Mesenchymal stem cell (in vitro differentiated cells and primary cell): ENCODE data around the gene ETV1. TPM values are rescaled to one million over a fixed set of nuclear protein-coding genes. Genes with fewer than 3 reads are reported as not detected.

Experiments used
- DNase-seq: peaks from one replicate; pipeline ENCODE4 v3.0.0-alpha.2; 2013
- H2AFZ ChIP-seq: one replicate; pipeline ENCODE4 v1.6.1; 2013; ENCODE audit warnings: low read depth, mild to moderate bottlenecking, control low read depth, inconsistent platforms, low read length, moderate library complexity
- H2AK5ac ChIP-seq: 2 replicates; pipeline ENCODE4 v1.6.1; 2013; ENCODE audit warnings: low read length, moderate library complexity, mild to moderate bottlenecking, inconsistent platforms; ENCODE audit not compliant: severe bottlenecking
- H2BK120ac ChIP-seq: one replicate; pipeline ENCODE4 v1.6.1; 2013; ENCODE audit warnings: low read depth, mild to moderate bottlenecking, inconsistent platforms, low read length, moderate library complexity
- H2BK12ac ChIP-seq, 2 experiments: one replicate each; pipeline ENCODE4 v1.6.1; 2013; ENCODE audit warnings: inconsistent platforms in 2 of 2, low read length in 2 of 2, mild to moderate bottlenecking in 2 of 2, moderate library complexity in 2 of 2, control low read depth in 1 of 2
- H2BK15ac ChIP-seq: one replicate; pipeline ENCODE4 v1.6.1; 2013; ENCODE audit warnings: mild to moderate bottlenecking, low read depth, inconsistent platforms; ENCODE audit not compliant: poor library complexity, severe bottlenecking
- H2BK5ac ChIP-seq: 2 replicates; pipeline ENCODE4 v1.6.1; 2013; ENCODE audit warnings: low read depth, mild to moderate bottlenecking, low read length, control low read depth, inconsistent platforms; ENCODE audit not compliant: poor library complexity, severe bottlenecking
- H3K14ac ChIP-seq, 2 experiments: one replicate each; pipeline ENCODE4 v1.6.1; 2013; ENCODE audit warnings: inconsistent platforms in 2 of 2, low read length in 2 of 2, control low read depth in 1 of 2, mild to moderate bottlenecking in 1 of 2, moderate library complexity in 1 of 2
- H3K18ac ChIP-seq, 2 experiments: one replicate each; pipeline ENCODE4 v1.6.1; 2013; ENCODE audit warnings: inconsistent platforms in 2 of 2, low read length in 2 of 2, control low read depth in 1 of 2, low read depth in 1 of 2, mild to moderate bottlenecking in 1 of 2
- H3K23ac ChIP-seq, 2 experiments: one replicate each; pipeline ENCODE4 v1.6.1; 2013; ENCODE audit warnings: inconsistent platforms in 2 of 2, low read length in 2 of 2, mild to moderate bottlenecking in 2 of 2, moderate library complexity in 2 of 2, control low read depth in 1 of 2
- H3K27ac ChIP-seq: 2 replicates; pipeline ENCODE4 v1.5.1; 2013; ENCODE audit warnings: mild to moderate bottlenecking, moderate library complexity, low read length, control low read depth, inconsistent platforms; ENCODE audit not compliant: poor library complexity, severe bottlenecking
- H3K27me3 ChIP-seq, 2 experiments: 2 replicates each; pipeline versions ENCODE4 v1.6.1 to v1.7.0; 2013; ENCODE audit warnings: low read length in 2 of 2, mild to moderate bottlenecking in 2 of 2, moderate library complexity in 2 of 2, control low read depth in 1 of 2, inconsistent platforms in 1 of 2; ENCODE audit not compliant: control insufficient read depth in 1 of 2, insufficient read depth in 1 of 2
- H3K36me3 ChIP-seq, 2 experiments: 2 replicates each; pipeline versions ENCODE4 v1.6.1 to v1.7.0; 2013; ENCODE audit warnings: low read length in 2 of 2, control low read depth in 1 of 2, inconsistent platforms in 1 of 2, low read depth in 1 of 2, mild to moderate bottlenecking in 1 of 2; ENCODE audit not compliant: insufficient read depth in 2 of 2, control insufficient read depth in 1 of 2
- H3K4ac ChIP-seq, 2 experiments: one replicate each; pipeline ENCODE4 v1.6.1; 2013; ENCODE audit warnings: inconsistent platforms in 2 of 2, low read length in 2 of 2, mild to moderate bottlenecking in 2 of 2, moderate library complexity in 2 of 2, control low read depth in 1 of 2, low read depth in 1 of 2
- H3K4me1 ChIP-seq: 2 replicates; pipeline ENCODE4 v1.6.1; 2013; ENCODE audit warnings: low read depth, low read length, control low read depth; ENCODE audit not compliant: control insufficient read depth, insufficient read depth
- H3K4me2 ChIP-seq: 2 replicates; pipeline ENCODE4 v1.6.1; 2013; ENCODE audit warnings: low read length, mild to moderate bottlenecking, inconsistent platforms; ENCODE audit not compliant: poor library complexity, severe bottlenecking
- H3K4me3 ChIP-seq, 2 experiments: 2 replicates each; pipeline versions ENCODE4 v1.5.1 to v1.7.0; 2013; ENCODE audit warnings: low read length in 2 of 2, mild to moderate bottlenecking in 2 of 2, control low read depth in 1 of 2, low read depth in 1 of 2; ENCODE audit not compliant: insufficient read depth in 1 of 2
- H3K79me1 ChIP-seq: replicated peaks from 2 replicates; pipeline ENCODE4 v1.6.1; 2013; ENCODE audit warnings: mild to moderate bottlenecking, control low read depth, low read length, inconsistent platforms; ENCODE audit not compliant: poor library complexity, severe bottlenecking
- H3K9ac ChIP-seq: 2 replicates; pipeline ENCODE4 v1.7.0; 2013; ENCODE audit warnings: mild to moderate bottlenecking, low read length, moderate library complexity
- H3K9me3 ChIP-seq: 2 replicates; pipeline ENCODE4 v1.7.0; 2013; ENCODE audit warnings: mild to moderate bottlenecking, low read length; ENCODE audit not compliant: control insufficient read depth
- H4K8ac ChIP-seq: one replicate; pipeline ENCODE4 v1.6.1; 2013; ENCODE audit warnings: inconsistent platforms, mild to moderate bottlenecking, low read length, moderate library complexity
- H4K91ac ChIP-seq: one replicate; pipeline ENCODE4 v1.6.1; 2013; ENCODE audit warnings: mild to moderate bottlenecking, low read length, inconsistent platforms
- WGBS: methylation state at CpG from one replicate; pipeline ENCODE4 v1.1.7; 2013; ENCODE audit warnings: mixed read lengths; 5-methylcytosine and 5-hydroxymethylcytosine counted together
- small RNA-seq: library from polyadenylated mRNA; stranded (forward); fragments of <200 nt; extraction: miRNeasy Mini kit (QIAGEN cat#:217004); gene quantifications from one replicate; pipeline ENCODE3, GENCODE V24; 2013; ENCODE audit warnings: low read depth

The ETV1 gene

GRCh38 chr7:13844954-13845353, 144.5 kb downstream of the ETV1 start:
- H3K4me2 ChIP-seq: no peak overlapping the region
- no peak overlapping the region for H3K14ac ChIP-seq
- no peak overlapping the region for H3K9ac ChIP-seq
- no peaks in the 10 kb centered on the region for H3K36me3 ChIP-seq
- no peak overlapping the region for H2BK120ac ChIP-seq
- H4K8ac ChIP-seq: no peak overlapping the region
- H2BK12ac ChIP-seq: no peak overlapping the region
- H2BK5ac ChIP-seq: no peak overlapping the region
- DNase-seq: no peak
- no peak overlapping the region for H2AFZ ChIP-seq
- H4K91ac ChIP-seq: no peak overlapping the region
- no peak overlapping the region for H3K27ac ChIP-seq
- no peak overlapping the region for H3K4me3 ChIP-seq
- 98% methylated on average over 2 of the region's 2 CpGs for WGBS
- no peak overlapping the region for H2AK5ac ChIP-seq
- no peaks in the 10 kb centered on the region for H3K27me3 ChIP-seq
- no peak overlapping the region for H3K18ac ChIP-seq
- peaks cover 1% of the 10 kb centered on the region for H3K4me1 ChIP-seq
- no peak overlapping the region for H2BK15ac ChIP-seq
- no peaks in the 10 kb centered on the region for H3K79me1 ChIP-seq
- no peak overlapping the region for H3K4ac ChIP-seq
- no peaks in the 10 kb centered on the region for H3K9me3 ChIP-seq
- H3K23ac ChIP-seq: no peak overlapping the region

DNA sequence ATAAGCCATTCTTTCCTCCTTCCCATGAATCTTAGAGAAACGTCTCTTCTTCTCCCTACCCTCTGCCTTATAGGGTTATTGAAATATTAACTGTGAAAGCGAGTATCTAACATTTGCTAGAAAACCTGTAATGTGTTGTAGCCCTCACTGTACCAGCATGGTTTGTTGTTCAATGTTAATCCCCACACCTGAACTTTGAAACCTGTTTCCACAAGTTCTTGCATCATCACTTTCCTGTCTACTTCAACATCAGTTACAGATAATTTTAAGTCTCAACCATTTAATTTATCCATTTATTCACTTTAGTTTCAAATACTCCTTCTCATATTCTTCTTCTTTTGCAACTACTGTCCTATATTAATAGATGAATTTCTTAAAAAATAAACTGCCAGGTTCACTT, 148.2 kb downstream of the ETV1 start:
- Histone ChIP-seq H2BK15ac (no peak overlapping the region), H2AK5ac (no peak overlapping the region), H3K23ac (no peak overlapping the region), H3K36me3 (no peaks in the 10 kb centered on the region), H4K91ac (no peak overlapping the region), H3K4me2 (no peak overlapping the region), H3K79me1 (no peaks in the 10 kb centered on the region), H3K4me3 (no peak overlapping the region), H3K18ac (no peak overlapping the region), H3K4ac (no peak overlapping the region), H3K9ac (no peak overlapping the region), H2BK120ac (no peak overlapping the region), H3K14ac (no peak overlapping the region), H3K4me1 (peaks cover 1% of the 10 kb centered on the region), H2AFZ (no peak overlapping the region), H4K8ac (no peak overlapping the region), H2BK5ac (no peak overlapping the region), H3K9me3 (no peaks in the 10 kb centered on the region), H3K27ac (no peak overlapping the region), H2BK12ac (no peak overlapping the region), H3K27me3 (no peaks in the 10 kb centered on the region)
- no peak for DNase-seq
- WGBS: 100% methylated on average over 1 of the region's 2 CpGs

Small RNA genes lying within 50 kb of the gene (small RNA-seq; reads per million reads assigned to genes)
- not detected for gene RF00019
